Measurements from ENCODE around the gene OR5A2.

- TF ChIP-seq CTCF (IDR thresholded peaks at IDR 0.05) (no peak), POLR2A (IDR thresholded peaks at IDR 0.05) (no peak)
Observed at GRCh38 chr11:59394186-59394585, 32.0 kb downstream of the OR5A2 start.
